ENCODE results near the gene CHST6.
A peak's percentile ranks its signal among the peaks of the same experiment; 100 is the strongest.
"Not testable (repeated sequence)": the region's sequence is repeated elsewhere in the genome, so short reads cannot be mapped to it uniquely, and the experiment has no call there.

Gene CHST6

GRCh38 chr16:75472908-75473877 is 22.0 kb downstream of the CHST6 start:
- no peak for DNase-seq

- peak; percentile 57 to 78 for DNase-seq
Observed at GRCh38 chr16:75471723-75472633, 23.3 kb downstream of the CHST6 start.

GRCh38 chr16:75466760-75467159 is 28.5 kb downstream of the CHST6 start:
- DNase-seq: no peak

GRCh38 chr16:75464122-75464918 is 30.9 kb downstream of the CHST6 start, which contains the start of gene TMEM170A:
Gene TMEM170A, minus strand, starts transcription at chr16:75464689. Its CDS starts 89 bp downstream, at chr16:75464600.
- peak; percentile 98 to 100 for DNase-seq

- DNase-seq: not testable (repeated sequence)
Observed at GRCh38 chr16:75463389-75464121, 31.7 kb downstream of the CHST6 start.

GRCh38 chr16:75462806-75463205 is 32.4 kb downstream of the CHST6 start:
- peak; percentile 43 to 55 for DNase-seq

GRCh38 chr16:75461575-75461974 is 33.7 kb downstream of the CHST6 start:
- no peak for DNase-seq

GRCh38 chr16:75460446-75460845 is 34.8 kb downstream of the CHST6 start:
- no peak for DNase-seq

GRCh38 chr16:75459691-75460090 is 35.5 kb downstream of the CHST6 start:
- no peak for DNase-seq

GRCh38 chr16:75458439-75458838 is 36.8 kb downstream of the CHST6 start:
- no peak for DNase-seq

- no peak for DNase-seq
Observed at GRCh38 chr16:75458029-75458428, 37.2 kb downstream of the CHST6 start.

GRCh38 chr16:75457485-75458021 is 37.7 kb downstream of the CHST6 start:
- no peak for DNase-seq

- DNase-seq: no peak
Observed at GRCh38 chr16:75456971-75457370, 38.3 kb downstream of the CHST6 start.

- not testable (repeated sequence) for DNase-seq
Observed at GRCh38 chr16:75456486-75456885, 38.8 kb downstream of the CHST6 start.

- no peak for DNase-seq
Observed at GRCh38 chr16:75455677-75456076, 39.6 kb downstream of the CHST6 start.

- no peak for DNase-seq
Observed at GRCh38 chr16:75452464-75453190, 42.6 kb downstream of the CHST6 start.

- DNase-seq: no peak
Observed at GRCh38 chr16:75446416-75446815, 48.8 kb downstream of the CHST6 start.

- DNase-seq: no peak
Observed at GRCh38 chr16:75445298-75445697, 49.9 kb downstream of the CHST6 start.

- no peak for DNase-seq
Observed at GRCh38 chr16:75443298-75443697, 51.9 kb downstream of the CHST6 start.

GRCh38 chr16:75433732-75434413 is 61.4 kb downstream of the CHST6 start:
- peak; percentile 81 to 92 for DNase-seq
